Measurements from ENCODE around the gene PTPRH.
A peak's percentile ranks its signal among the peaks of the same experiment; 100 is the strongest.

The PTPRH gene

DNA sequence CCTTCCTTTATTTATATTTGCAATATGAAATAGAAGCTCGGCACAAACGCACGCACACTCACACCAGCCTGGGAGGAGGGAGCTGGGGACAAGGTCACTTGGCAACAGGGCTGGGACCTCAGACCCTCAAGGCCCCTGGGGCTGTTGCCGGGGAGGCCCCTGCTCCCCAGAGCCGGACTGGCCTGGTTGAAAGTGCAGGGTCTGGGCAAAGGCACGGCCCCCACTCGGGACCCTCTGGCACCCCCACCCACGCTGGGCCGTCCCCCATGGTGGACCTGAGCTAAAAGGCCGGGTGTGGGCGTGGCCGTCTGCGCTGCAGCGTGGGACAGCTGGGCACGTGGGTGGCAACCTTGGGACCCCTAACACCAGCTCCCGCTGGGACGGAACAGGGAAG is 20.5 kb upstream of the PTPRH start:
- no peak for DNase-seq (ENCODE audit: low read depth in 1 of 2, low spot score in 1 of 2)
- Histone ChIP-seq H3K27ac (replicated peaks) (no peak overlapping the region), H3K27me3 (ENCODE audit: insufficient read depth, poor library complexity, severe bottlenecking) (no peaks in the 10 kb centered on the region), H3K4me3 (replicated peaks; ENCODE audit: insufficient read depth, low read length) (no peak overlapping the region)
- TF ChIP-seq REST (IDR thresholded peaks at IDR 0.05; ENCODE audit: insufficient replicate concordance, low read depth) (no peak), SPI1 (IDR thresholded peaks at IDR 0.05; ENCODE audit: borderline replicate concordance, low read depth) (no peak), POLR2AphosphoS5 (IDR thresholded peaks at IDR 0.05; ENCODE audit: low read depth) (no peak), GABPA (IDR thresholded peaks at IDR 0.05; ENCODE audit: low read depth) (no peak)
- TF ChIP-seq, protein P1, sequence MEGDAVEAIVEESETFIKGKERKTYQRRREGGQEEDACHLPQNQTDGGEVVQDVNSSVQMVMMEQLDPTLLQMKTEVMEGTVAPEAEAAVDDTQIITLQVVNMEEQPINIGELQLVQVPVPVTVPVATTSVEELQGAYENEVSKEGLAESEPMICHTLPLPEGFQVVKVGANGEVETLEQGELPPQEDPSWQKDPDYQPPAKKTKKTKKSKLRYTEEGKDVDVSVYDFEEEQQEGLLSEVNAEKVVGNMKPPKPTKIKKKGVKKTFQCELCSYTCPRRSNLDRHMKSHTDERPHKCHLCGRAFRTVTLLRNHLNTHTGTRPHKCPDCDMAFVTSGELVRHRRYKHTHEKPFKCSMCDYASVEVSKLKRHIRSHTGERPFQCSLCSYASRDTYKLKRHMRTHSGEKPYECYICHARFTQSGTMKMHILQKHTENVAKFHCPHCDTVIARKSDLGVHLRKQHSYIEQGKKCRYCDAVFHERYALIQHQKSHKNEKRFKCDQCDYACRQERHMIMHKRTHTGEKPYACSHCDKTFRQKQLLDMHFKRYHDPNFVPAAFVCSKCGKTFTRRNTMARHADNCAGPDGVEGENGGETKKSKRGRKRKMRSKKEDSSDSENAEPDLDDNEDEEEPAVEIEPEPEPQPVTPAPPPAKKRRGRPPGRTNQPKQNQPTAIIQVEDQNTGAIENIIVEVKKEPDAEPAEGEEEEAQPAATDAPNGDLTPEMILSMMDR (IDR thresholded peaks at IDR 0.05; ENCODE audit: insufficient read depth, low read length), result no peak

GRCh38 chr19:55229145-55229788 is 20.0 kb upstream of the PTPRH start:
- TF ChIP-seq POLR2AphosphoS5 (IDR thresholded peaks at IDR 0.05; ENCODE audit: low read depth), result no peak
- no peak overlapping the region for H3K27ac ChIP-seq (replicated peaks)

GRCh38 chr19:55228403-55229031 is 19.2 kb upstream of the PTPRH start, which contains the start of gene TMEM86B:
TSS of gene TMEM86B (minus strand) at chr19:55228763. CDS start at chr19:55228741, 22 bp downstream.
- H3K27ac ChIP-seq (replicated peaks), result no peak within 1 kb of the TSS
- DNase-seq (ENCODE audit: low read depth in 1 of 2, low spot score in 1 of 2), result no peak
- no peak within 1 kb of the TSS for H3K4me3 ChIP-seq (replicated peaks; ENCODE audit: insufficient read depth, low read length)
- no peaks in the 10 kb centered on the region for H3K27me3 ChIP-seq (ENCODE audit: insufficient read depth, poor library complexity, severe bottlenecking)
- TF ChIP-seq SPI1 (IDR thresholded peaks at IDR 0.05; ENCODE audit: borderline replicate concordance, low read depth) (no peak), POLR2AphosphoS5 (IDR thresholded peaks at IDR 0.05; ENCODE audit: low read depth) (peak; percentile 13; the same call in 1 of the 2 replicates), GABPA (IDR thresholded peaks at IDR 0.05; ENCODE audit: low read depth) (no peak)

More at GRCh38 chr19:55229145-55229788, 20.0 kb upstream of the PTPRH start:
- DNase-seq (ENCODE audit: low read depth in 1 of 2, low spot score in 1 of 2), result no peak
- Histone ChIP-seq H3K27me3 (ENCODE audit: insufficient read depth, poor library complexity, severe bottlenecking) (no peaks in the 10 kb centered on the region), H3K4me3 (replicated peaks; ENCODE audit: insufficient read depth, low read length) (no peak overlapping the region)

DNA sequence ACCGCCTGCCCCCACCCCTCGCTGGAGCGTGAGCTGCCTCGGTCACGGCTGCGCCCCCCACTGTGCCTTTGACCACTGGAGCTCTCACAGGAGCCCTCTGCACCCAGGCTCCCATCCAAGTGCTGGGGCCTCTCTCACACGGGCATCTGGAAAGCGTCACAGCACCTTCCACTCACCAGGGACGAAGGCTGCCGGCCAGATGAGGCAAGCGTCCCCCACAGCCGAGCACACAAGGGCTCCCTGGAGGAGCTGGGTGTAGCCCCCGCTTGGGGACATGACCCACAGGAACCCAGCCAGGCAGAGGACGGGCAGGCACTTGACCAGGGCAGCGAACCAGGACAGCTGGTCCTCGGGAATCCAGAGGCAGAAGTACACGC is 18.7 kb upstream of the PTPRH start:
- Histone ChIP-seq H3K4me3 (replicated peaks; ENCODE audit: insufficient read depth, low read length) (no peak overlapping the region), H3K27ac (replicated peaks) (no peak overlapping the region), H3K27me3 (ENCODE audit: insufficient read depth, poor library complexity, severe bottlenecking) (no peaks in the 10 kb centered on the region)
- TF ChIP-seq, protein P1 (IDR thresholded peaks at IDR 0.05; ENCODE audit: insufficient read depth, low read length), result no peak
- TF ChIP-seq GABPA (IDR thresholded peaks at IDR 0.05; ENCODE audit: low read depth) (no peak), POLR2AphosphoS5 (IDR thresholded peaks at IDR 0.05; ENCODE audit: low read depth) (no peak), REST (IDR thresholded peaks at IDR 0.05; ENCODE audit: insufficient replicate concordance, low read depth) (no peak), SPI1 (IDR thresholded peaks at IDR 0.05; ENCODE audit: borderline replicate concordance, low read depth) (no peak)
- DNase-seq (ENCODE audit: low read depth in 1 of 2, low spot score in 1 of 2), result no peak

Measured in HL-60 (cell line).